Stimulated activated CD8-positive, alpha-beta memory T cell treated with anti-CD3 and anti-CD28 coated beads, Interleukin-12 subunit alpha, Interleukin-12 subunit beta, amount 100 ng/mL, for 24 hours (primary cell): ENCODE measurements around the gene SYT9.
"Not testable (repeated sequence)": the region's sequence is repeated elsewhere in the genome, so short reads cannot be mapped to it uniquely, and the experiment has no call there.

Experiments used
- DNase-seq: peaks from one replicate; pipeline ENCODE4 v3.0.0-alpha.2; 2020; ENCODE audit errors: extremely low read depth

Gene SYT9

GRCh38 chr11:7272373-7272772, 20.7 kb downstream of the SYT9 start:
- DNase-seq: no peak

- no peak for DNase-seq
These were observed 23.4 kb downstream of the SYT9 start for GRCh38 chr11:7275133-7275532.

- no peak for DNase-seq
These were observed 26.7 kb downstream of the SYT9 start for GRCh38 chr11:7278314-7278917.

- DNase-seq: no peak
These were observed 28.0 kb downstream of the SYT9 start for GRCh38 chr11:7279676-7280075.

- no peak for DNase-seq
These were observed 29.4 kb downstream of the SYT9 start for GRCh38 chr11:7281079-7281478.

- DNase-seq: no peak
These were observed 30.1 kb downstream of the SYT9 start for GRCh38 chr11:7281809-7282208.

GRCh38 chr11:7286178-7286577, 34.5 kb downstream of the SYT9 start:
- DNase-seq: no peak

- no peak for DNase-seq
These were observed 39.6 kb downstream of the SYT9 start for GRCh38 chr11:7291100-7291829.

GRCh38 chr11:7292922-7293321, 41.2 kb downstream of the SYT9 start:
- no peak for DNase-seq

GRCh38 chr11:7299393-7299792, 47.7 kb downstream of the SYT9 start:
- no peak for DNase-seq

- no peak for DNase-seq
These were observed 48.6 kb downstream of the SYT9 start for GRCh38 chr11:7300281-7300680.

- no peak for DNase-seq
These were observed 51.4 kb downstream of the SYT9 start for GRCh38 chr11:7303146-7303545.

- DNase-seq: no peak
These were observed 55.2 kb downstream of the SYT9 start for GRCh38 chr11:7306900-7307299.

- no peak for DNase-seq
These were observed 56.1 kb downstream of the SYT9 start for GRCh38 chr11:7307836-7308235.

GRCh38 chr11:7311903-7312302, 60.2 kb downstream of the SYT9 start:
- no peak for DNase-seq

- DNase-seq: no peak
These were observed 63.3 kb downstream of the SYT9 start for GRCh38 chr11:7314811-7315604.

- no peak for DNase-seq
These were observed 67.8 kb downstream of the SYT9 start for GRCh38 chr11:7319501-7319900.

GRCh38 chr11:7320306-7320705, 68.6 kb downstream of the SYT9 start:
- DNase-seq: no peak

GRCh38 chr11:7321473-7322450, 70.1 kb downstream of the SYT9 start:
- DNase-seq: no peak

- DNase-seq: no peak
These were observed 80.7 kb downstream of the SYT9 start for GRCh38 chr11:7332451-7332850.

- no peak for DNase-seq
These were observed 81.3 kb downstream of the SYT9 start for GRCh38 chr11:7332962-7333361.

- DNase-seq: not testable (repeated sequence)
These were observed 83.7 kb downstream of the SYT9 start for GRCh38 chr11:7335442-7335841.
